Measurements from ENCODE around the gene RPSA.

DNA sequence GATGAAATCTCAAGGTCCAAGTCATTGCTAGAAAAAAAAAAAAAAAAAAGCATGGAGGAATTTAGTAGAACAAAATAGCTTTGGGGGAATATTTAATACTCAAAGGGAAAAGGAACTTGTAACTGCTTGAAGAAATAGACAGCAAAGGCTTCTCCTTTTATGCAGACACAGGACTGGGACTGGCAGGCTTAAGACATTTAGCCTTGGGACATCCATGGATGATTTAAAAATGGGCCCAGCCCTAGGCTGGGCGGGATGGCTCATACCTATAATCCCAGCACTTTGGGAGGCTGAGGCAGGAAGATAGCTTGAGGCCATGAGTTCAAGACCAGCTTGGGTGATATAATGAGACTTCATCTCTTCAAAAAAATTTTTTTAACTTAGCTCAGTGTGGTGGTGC, 19.8 kb downstream of the RPSA start:
- TF ChIP-seq POLR2A (IDR thresholded peaks at IDR 0.05; ENCODE audit: low read length) (no peak), GATA1 (IDR thresholded peaks at IDR 0.05; ENCODE audit: low read depth, low read length) (no peak)

Measured in erythroblast (primary cell).